Body of pancreas (tissue), 4 donors: ENCODE measurements around the gene HDGFL1.

ENCODE experiments used
- CTCF ChIP-seq, 7 experiments: fragments of 450-650 bp in 4 of 7; fragments of 200-600 bp in 3 of 7; sonication (generic) in 3 of 7; IDR thresholded peaks; one replicate each; pipeline ENCODE4 v1.5.1; 2016 to 2019; ENCODE audit warnings: antibody characterized with exemption in 7 of 7
- POLR2A ChIP-seq, 3 donors: fragments of 450-650 bp; IDR thresholded peaks; one replicate each; pipeline ENCODE4 v1.6.1; 2016; ENCODE audit warnings: antibody characterized with exemption in 3 of 3, mild to moderate bottlenecking in 2 of 3

- TF ChIP-seq CTCF (IDR thresholded peaks at IDR 0.05) (no peak), POLR2A (IDR thresholded peaks at IDR 0.05) (no peak)
These were observed 14.6 kb downstream of the HDGFL1 start for GRCh38 chr6:22583927-22584326.
